NT2/D1 (cell line): Measurements from ENCODE around the gene MAP6D1.

Experiments used
- SUZ12 ChIP-seq: IDR thresholded peaks from 2 replicates; pipeline ENCODE4 v1.6.1; 2011; ENCODE audit not compliant: insufficient read length, insufficient read depth; ENCODE audit errors: extremely low read depth
- YY1 ChIP-seq: IDR thresholded peaks from 2 replicates; pipeline ENCODE4 v1.6.1; 2011; ENCODE audit not compliant: insufficient read length, insufficient read depth
- ZNF274 ChIP-seq: IDR thresholded peaks from 2 replicates; pipeline ENCODE4 v1.6.1; 2011; ENCODE audit warnings: mild to moderate bottlenecking, low read depth, low read length

- TF ChIP-seq ZNF274, result no peak
- TF ChIP-seq YY1, result no peak
- TF ChIP-seq SUZ12, result no peak
Measured at GRCh38 chr3:183871541-183871940, 46.2 kb upstream of the MAP6D1 start.
